ENCODE measurements around the gene RNF214. TPM values are rescaled to one million over a fixed set of nuclear protein-coding genes. Genes with fewer than 3 reads are reported as not detected.

The RNF214 gene
- polyA plus RNA-seq, 1 donor from 2014 or later, result 7.6 TPM

DNA sequence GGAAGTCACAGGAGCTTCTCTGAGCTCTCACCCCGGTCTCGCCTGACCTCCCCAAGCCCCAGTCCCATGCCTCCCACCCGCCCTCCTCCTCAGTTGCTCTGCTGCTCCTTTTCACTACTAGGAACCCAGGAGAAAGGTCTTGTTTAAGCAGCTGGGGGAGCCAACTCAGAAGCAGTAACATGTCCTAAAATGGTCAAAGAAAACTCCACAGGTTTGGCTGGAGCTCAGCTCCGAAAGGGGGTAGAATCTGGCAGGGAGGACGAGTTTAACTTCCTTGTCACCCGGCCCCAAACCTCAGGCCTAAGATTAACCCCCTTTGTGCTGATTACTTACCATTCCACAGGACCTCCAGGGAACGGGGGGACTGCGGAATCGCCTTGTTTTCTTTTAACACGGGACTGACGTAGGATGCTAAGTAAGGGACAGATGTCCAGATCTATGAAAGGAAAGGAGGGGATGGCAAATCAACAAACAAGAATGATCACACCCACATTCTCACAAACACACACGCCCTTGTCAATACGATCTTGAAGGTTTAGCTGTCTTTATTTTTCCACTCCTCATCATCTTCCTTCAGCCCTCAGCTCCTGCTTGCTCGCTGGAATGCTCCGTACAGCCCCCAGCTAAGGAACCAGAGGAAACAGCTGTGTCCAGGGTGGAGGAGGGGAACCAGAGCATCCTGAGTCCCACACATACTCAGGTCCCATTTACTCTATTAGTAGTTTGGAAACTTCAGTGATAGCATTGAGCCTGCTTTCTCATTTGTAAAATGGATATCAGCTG, 14.1 kb upstream of the RNF214 start:
- Histone ChIP-seq H3K9ac (ENCODE audit: low read length) (no peak overlapping the region), H3K4me3 (ENCODE audit: low read length) (no peak overlapping the region), H3K27me3 (ENCODE audit: insufficient read depth, low read depth, low read length) (no peaks in the 10 kb centered on the region), H3K4me2 (ENCODE audit: low read length) (no peak overlapping the region), H3K27ac (ENCODE audit: low read length) (no peak overlapping the region), H3K9me3 (ENCODE audit: low read length) (no peaks in the 10 kb centered on the region), H3K79me2 (replicated peaks; ENCODE audit: insufficient read depth, low read length) (no peaks in the 10 kb centered on the region), H2AFZ (ENCODE audit: low read depth, low read length) (no peak overlapping the region), H3K9me2 (ENCODE audit: insufficient read depth, low read length) (no peaks in the 10 kb centered on the region), H4K20me1 (ENCODE audit: insufficient read depth) (no peaks in the 10 kb centered on the region), H3K36me3 (ENCODE audit: insufficient read depth, low read length) (no peaks in the 10 kb centered on the region), H3F3A (ENCODE audit: insufficient read depth, low read length, poor library complexity, severe bottlenecking) (no peaks in the 10 kb centered on the region)
- TF ChIP-seq, protein P1, sequence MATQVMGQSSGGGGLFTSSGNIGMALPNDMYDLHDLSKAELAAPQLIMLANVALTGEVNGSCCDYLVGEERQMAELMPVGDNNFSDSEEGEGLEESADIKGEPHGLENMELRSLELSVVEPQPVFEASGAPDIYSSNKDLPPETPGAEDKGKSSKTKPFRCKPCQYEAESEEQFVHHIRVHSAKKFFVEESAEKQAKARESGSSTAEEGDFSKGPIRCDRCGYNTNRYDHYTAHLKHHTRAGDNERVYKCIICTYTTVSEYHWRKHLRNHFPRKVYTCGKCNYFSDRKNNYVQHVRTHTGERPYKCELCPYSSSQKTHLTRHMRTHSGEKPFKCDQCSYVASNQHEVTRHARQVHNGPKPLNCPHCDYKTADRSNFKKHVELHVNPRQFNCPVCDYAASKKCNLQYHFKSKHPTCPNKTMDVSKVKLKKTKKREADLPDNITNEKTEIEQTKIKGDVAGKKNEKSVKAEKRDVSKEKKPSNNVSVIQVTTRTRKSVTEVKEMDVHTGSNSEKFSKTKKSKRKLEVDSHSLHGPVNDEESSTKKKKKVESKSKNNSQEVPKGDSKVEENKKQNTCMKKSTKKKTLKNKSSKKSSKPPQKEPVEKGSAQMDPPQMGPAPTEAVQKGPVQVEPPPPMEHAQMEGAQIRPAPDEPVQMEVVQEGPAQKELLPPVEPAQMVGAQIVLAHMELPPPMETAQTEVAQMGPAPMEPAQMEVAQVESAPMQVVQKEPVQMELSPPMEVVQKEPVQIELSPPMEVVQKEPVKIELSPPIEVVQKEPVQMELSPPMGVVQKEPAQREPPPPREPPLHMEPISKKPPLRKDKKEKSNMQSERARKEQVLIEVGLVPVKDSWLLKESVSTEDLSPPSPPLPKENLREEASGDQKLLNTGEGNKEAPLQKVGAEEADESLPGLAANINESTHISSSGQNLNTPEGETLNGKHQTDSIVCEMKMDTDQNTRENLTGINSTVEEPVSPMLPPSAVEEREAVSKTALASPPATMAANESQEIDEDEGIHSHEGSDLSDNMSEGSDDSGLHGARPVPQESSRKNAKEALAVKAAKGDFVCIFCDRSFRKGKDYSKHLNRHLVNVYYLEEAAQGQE (IDR thresholded peaks at IDR 0.05; ENCODE audit: borderline replicate concordance), result no peak
- TF ChIP-seq CTCF (IDR thresholded peaks at IDR 0.05; ENCODE audit: poor library complexity, severe bottlenecking) (no peak), TAF1 (IDR thresholded peaks at IDR 0.05; ENCODE audit: low read depth) (no peak), EZH2 (IDR thresholded peaks at IDR 0.05; ENCODE audit: borderline replicate concordance, insufficient read depth, low read length, poor library complexity, severe bottlenecking) (no peak)

- H3K9me3 ChIP-seq (ENCODE audit: low read length), result no peaks in the 10 kb centered on the region
- no peaks in the 10 kb centered on the region for H3K36me3 ChIP-seq (ENCODE audit: insufficient read depth, low read length)
- no peaks in the 10 kb centered on the region for H4K20me1 ChIP-seq (ENCODE audit: insufficient read depth)
- H3K9me2 ChIP-seq (ENCODE audit: insufficient read depth, low read length), result no peaks in the 10 kb centered on the region
- H3K9ac ChIP-seq (ENCODE audit: low read length), result no peak overlapping the region
- H3K79me2 ChIP-seq (replicated peaks; ENCODE audit: insufficient read depth, low read length), result no peaks in the 10 kb centered on the region
- no peak overlapping the region for H3K4me3 ChIP-seq (ENCODE audit: low read length)
- TF ChIP-seq SMC3 (conservative IDR thresholded peaks at IDR 0.05; ENCODE audit: poor library complexity) (no peak), EZH2 (IDR thresholded peaks at IDR 0.05; ENCODE audit: borderline replicate concordance, insufficient read depth, low read length, poor library complexity, severe bottlenecking) (no peak), MXI1 (conservative IDR thresholded peaks at IDR 0.05; ENCODE audit: poor library complexity, severe bottlenecking) (no peak), RAD21 (conservative IDR thresholded peaks at IDR 0.05) (no peak)
- TF ChIP-seq, protein P1 (IDR thresholded peaks at IDR 0.05; ENCODE audit: borderline replicate concordance), result no peak
- no peak overlapping the region for H3K4me2 ChIP-seq (ENCODE audit: low read length)
- H3F3A ChIP-seq (ENCODE audit: insufficient read depth, low read length, poor library complexity, severe bottlenecking), result no peaks in the 10 kb centered on the region
- H3K27me3 ChIP-seq (ENCODE audit: insufficient read depth, low read depth, low read length), result no peaks in the 10 kb centered on the region
- H2AFZ ChIP-seq (ENCODE audit: low read depth, low read length), result no peak overlapping the region
- H3K27ac ChIP-seq (ENCODE audit: low read length), result no peak overlapping the region
Measured at GRCh38 chr11:117219001-117219400, 13.5 kb upstream of the RNF214 start.
